ES-I3 (cell line): ENCODE measurements around the gene RBCK1.
"Not testable (repeated sequence)": the region's sequence is repeated elsewhere in the genome, so short reads cannot be mapped to it uniquely, and the experiment has no call there.

ENCODE experiments used
- H3K36me3 ChIP-seq: 2 replicates; pipeline ENCODE4 v1.6.1; 2013; ENCODE audit warnings: mild to moderate bottlenecking, low read length, control low read depth, moderate library complexity; ENCODE audit not compliant: insufficient read depth
- H3K4me1 ChIP-seq: 2 replicates; pipeline ENCODE4 v1.6.1; 2013; ENCODE audit warnings: mild to moderate bottlenecking, control low read depth, low read length; ENCODE audit not compliant: insufficient read depth
- H3K9ac ChIP-seq: 2 replicates; pipeline ENCODE4 v1.6.1; 2013; ENCODE audit warnings: low read depth, mild to moderate bottlenecking, low read length, moderate library complexity
- H3K9me3 ChIP-seq: 2 replicates; pipeline ENCODE4 v1.6.1; 2013; ENCODE audit warnings: mild to moderate bottlenecking, low read length, moderate library complexity; ENCODE audit not compliant: control insufficient read depth, insufficient read depth

The RBCK1 gene

DNA sequence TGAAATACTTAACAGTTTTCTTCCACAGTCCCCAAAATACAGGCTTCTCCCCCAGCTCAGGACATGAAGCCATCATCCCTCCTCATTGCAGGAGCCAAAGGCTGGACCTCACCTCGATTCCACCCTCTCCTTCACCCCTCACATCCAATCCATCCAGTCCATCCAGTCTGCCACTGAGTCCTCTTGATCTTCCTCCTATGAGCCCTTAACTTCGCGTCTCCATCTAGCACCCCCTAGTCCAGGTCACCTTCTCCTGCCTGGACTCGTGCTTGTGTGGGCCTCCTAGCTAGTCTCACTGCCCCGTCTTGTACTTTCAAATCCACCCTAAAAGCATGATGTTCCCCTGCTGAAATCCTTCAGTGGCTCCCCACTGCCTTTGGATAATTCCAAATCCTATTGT is 24.2 kb upstream of the RBCK1 start:
- Histone ChIP-seq H3K4me1 (no peaks in the 10 kb centered on the region; the same call in 1 of the 2 replicates), H3K9me3 (no peaks in the 10 kb centered on the region), H3K36me3 (peaks cover 11% of the 10 kb centered on the region; the same call in 1 of the 2 replicates), H3K9ac (no peak overlapping the region)

DNA sequence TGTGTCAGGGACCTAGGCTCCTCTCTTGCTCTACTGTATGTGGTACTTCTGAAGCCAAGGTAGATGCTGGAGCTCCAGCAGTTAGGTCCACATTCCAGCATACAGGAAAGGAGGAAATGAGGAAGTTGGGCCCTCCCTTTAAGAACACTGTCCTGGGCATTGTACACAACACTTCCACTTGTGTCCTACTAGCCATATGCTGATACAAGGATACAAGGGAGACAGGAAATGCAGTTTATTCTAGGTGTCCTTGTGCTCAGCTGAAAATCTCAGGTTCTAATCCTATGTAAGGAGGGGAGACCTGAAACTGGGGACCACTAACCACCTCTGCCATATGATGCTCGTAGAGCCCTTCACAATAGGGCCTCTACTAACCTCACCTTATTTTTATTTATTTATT is 23.4 kb upstream of the RBCK1 start:
- Histone ChIP-seq H3K9me3 (no peaks in the 10 kb centered on the region), H3K36me3 (peaks cover 12% of the 10 kb centered on the region; the same call in 1 of the 2 replicates), H3K4me1 (no peaks in the 10 kb centered on the region; the same call in 1 of the 2 replicates), H3K9ac (no peak overlapping the region)

DNA sequence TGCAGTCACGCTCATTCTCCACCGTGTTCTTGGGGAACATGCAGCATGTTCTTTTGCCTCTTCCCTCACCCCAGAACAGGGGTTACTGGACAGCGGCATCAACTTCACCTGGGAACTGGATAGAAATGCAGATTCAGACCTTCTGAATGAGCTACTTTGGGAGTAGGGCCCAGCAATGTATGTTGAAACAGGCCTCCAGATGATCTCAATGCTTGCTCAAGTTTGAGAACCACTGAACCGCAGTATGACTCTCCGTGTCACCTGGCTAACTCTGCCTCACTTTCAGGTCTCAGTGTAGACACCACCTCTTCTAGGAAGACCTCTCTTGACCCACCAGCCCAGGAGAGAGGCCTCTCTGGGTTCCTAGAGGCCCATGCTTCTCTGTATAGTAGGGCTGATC is 22.7 kb upstream of the RBCK1 start:
- no peaks in the 10 kb centered on the region; the same call in 1 of the 2 replicates for H3K4me1 ChIP-seq
- H3K9me3 ChIP-seq = no peaks in the 10 kb centered on the region
- H3K9ac ChIP-seq = no peak overlapping the region
- peaks cover 12% of the 10 kb centered on the region; the same call in 1 of the 2 replicates for H3K36me3 ChIP-seq

- not testable (repeated sequence) for H3K9me3 ChIP-seq, H3K4me1 ChIP-seq, H3K9ac ChIP-seq
- peaks cover 12% of the 10 kb centered on the region; the same call in 1 of the 2 replicates for H3K36me3 ChIP-seq
Observed at GRCh38 chr20:386634-387033, 21.5 kb upstream of the RBCK1 start.

GRCh38 chr20:387520-387919 is 20.6 kb upstream of the RBCK1 start:
- no peaks in the 10 kb centered on the region for H3K9me3 ChIP-seq
- peaks cover 17% of the 10 kb centered on the region; the same call in 1 of the 2 replicates for H3K36me3 ChIP-seq
- H3K9ac ChIP-seq = no peak overlapping the region
- H3K4me1 ChIP-seq = no peaks in the 10 kb centered on the region; the same call in 1 of the 2 replicates

DNA sequence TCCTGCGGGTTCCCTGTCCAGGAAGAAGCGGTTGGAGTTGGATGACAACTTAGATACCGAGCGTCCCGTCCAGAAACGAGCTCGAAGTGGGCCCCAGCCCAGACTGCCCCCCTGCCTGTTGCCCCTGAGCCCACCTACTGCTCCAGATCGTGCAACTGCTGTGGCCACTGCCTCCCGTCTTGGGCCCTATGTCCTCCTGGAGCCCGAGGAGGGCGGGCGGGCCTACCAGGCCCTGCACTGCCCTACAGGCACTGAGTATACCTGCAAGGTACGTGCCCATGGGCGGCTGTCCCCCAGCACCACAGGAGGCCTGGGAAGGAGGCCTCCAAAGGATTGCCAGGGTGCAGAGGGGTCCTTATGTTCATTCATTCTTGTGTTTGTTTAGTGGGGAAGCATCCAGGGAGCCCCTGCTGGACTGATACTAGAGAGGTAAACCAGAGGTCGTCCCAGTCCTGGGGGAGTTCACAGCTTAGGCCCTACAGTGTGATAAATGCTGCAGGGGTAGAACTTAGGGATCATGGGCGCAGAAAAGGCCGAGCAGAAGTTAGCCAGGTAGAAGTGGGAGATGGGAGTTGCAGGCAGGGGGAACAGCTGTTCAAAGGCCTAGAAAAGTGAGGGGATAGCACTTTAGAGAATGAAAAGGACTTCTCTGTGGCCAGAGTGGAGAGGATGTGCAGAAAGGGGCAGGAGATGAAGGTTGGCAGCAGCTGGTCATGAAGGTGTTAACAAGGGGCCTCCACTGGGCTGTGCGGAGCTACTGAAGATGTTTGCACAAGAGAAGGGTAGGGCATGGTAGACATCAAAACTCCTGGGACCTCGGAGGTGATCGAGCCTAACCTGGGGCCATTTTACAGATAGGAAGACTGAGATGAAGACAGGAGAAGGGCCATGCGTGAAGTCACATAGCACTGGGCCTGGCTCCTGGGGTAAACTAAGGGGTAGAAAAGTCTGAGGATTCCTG is 19.8 kb upstream of the RBCK1 start:
- Histone ChIP-seq H3K4me1 (no peaks in the 10 kb centered on the region), H3K9ac (no peak overlapping the region), H3K9me3 (no peaks in the 10 kb centered on the region), H3K36me3 (peaks cover 17% of the 10 kb centered on the region; the same call in 1 of the 2 replicates)

DNA sequence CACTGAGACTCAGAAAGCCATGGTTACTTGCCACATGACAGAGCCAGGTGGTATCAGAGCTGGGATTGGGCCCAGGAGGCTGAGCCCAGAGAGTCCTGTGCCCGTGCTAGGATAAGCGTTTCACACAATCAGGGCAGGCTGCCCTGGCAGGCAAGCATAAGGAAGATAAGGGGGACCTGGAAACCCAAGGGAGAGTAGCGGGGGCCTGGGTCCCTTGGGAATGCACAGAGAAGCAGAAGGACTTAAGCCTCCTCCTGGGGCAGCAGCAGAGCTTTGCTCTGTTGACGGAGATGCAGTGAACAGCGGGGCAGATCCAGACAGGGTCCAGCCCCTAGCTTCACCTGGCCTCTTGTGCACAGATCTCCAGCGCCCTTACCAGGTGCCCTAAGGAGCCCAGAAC is 18.9 kb upstream of the RBCK1 start:
- Histone ChIP-seq H3K36me3 (peaks cover 23% of the 10 kb centered on the region; the same call in 1 of the 2 replicates), H3K4me1 (no peaks in the 10 kb centered on the region)

GRCh38 chr20:391041-391711 is 16.9 kb upstream of the RBCK1 start:
- Histone ChIP-seq H3K36me3 (peaks cover 22% of the 10 kb centered on the region; the same call in 1 of the 2 replicates), H3K9ac (no peak overlapping the region), H3K4me1 (no peaks in the 10 kb centered on the region), H3K9me3 (no peaks in the 10 kb centered on the region)

More for the DNA sequence above, 18.9 kb upstream of the RBCK1 start:
- H3K9me3 ChIP-seq = no peaks in the 10 kb centered on the region
- no peak overlapping the region for H3K9ac ChIP-seq

DNA sequence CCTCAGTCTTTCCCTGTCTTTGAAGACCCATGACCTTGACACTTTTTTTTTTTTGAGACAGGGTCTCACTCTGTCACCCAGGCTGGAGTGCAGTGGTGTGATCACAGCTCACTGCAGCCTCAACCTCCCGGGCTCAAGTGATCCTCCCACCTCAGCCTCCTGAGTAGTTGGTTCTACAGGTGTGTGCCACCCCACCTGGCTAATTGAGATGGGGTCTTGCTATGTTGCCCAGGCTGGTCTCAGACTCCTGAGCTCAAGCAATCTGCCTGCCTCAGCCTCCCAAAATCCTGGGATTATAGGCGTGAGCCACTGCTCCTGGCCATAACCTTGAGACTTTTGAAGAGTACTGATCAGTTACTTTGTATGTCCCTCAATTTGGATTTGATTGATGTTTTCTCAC is 14.8 kb upstream of the RBCK1 start:
- H3K4me1 ChIP-seq, H3K9me3 ChIP-seq, H3K9ac ChIP-seq: not testable (repeated sequence)
- H3K36me3 ChIP-seq = peaks cover 29% of the 10 kb centered on the region; the same call in 1 of the 2 replicates

- peaks cover 9% of the 10 kb centered on the region for H3K4me1 ChIP-seq
- peaks cover 24% of the 10 kb centered on the region; the same call in 1 of the 2 replicates for H3K36me3 ChIP-seq
- no peak overlapping the region for H3K9ac ChIP-seq
- H3K9me3 ChIP-seq = no peaks in the 10 kb centered on the region
Observed at GRCh38 chr20:396252-396618, 11.9 kb upstream of the RBCK1 start.

- Histone ChIP-seq H3K9me3 (no peaks in the 10 kb centered on the region), H3K4me1 (peaks cover 9% of the 10 kb centered on the region), H3K9ac (no peak overlapping the region), H3K36me3 (peaks cover 23% of the 10 kb centered on the region; the same call in 1 of the 2 replicates)
Observed at GRCh38 chr20:396619-397431, 11.3 kb upstream of the RBCK1 start.

- no peaks in the 10 kb centered on the region for H3K9me3 ChIP-seq
- H3K4me1 ChIP-seq = peaks cover 9% of the 10 kb centered on the region
- peaks cover 19% of the 10 kb centered on the region; the same call in 1 of the 2 replicates for H3K36me3 ChIP-seq
- H3K9ac ChIP-seq = no peak overlapping the region
Observed at GRCh38 chr20:397432-398237, 10.5 kb upstream of the RBCK1 start.

DNA sequence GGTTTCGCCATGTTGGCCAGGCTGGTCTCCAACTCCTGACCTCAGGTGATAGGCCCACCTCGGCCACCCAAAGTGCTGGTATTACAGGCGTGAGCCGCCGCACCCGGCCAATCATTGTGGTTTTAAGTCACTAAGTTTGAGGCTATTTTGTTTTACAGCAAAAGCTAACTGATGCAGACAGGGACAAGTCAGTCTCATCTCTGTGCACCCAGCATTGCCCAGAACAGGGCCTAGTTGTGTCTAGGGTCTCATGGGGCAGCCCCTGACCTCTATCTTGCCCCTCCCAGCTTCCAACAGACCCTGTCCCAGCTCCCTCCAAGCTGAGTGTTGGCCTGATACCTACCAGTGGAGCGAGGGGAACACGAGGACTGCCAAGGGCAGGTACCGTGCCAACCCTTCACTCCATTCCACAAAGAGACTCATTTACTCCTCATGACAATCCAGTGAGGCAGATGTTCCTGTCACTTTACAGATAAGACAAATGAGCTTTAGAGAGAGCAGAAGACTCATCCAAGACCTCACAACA is 8.9 kb upstream of the RBCK1 start:
- Histone ChIP-seq H3K9ac (no peak overlapping the region), H3K36me3 (peaks cover 12% of the 10 kb centered on the region; the same call in 1 of the 2 replicates), H3K4me1 (peaks cover 9% of the 10 kb centered on the region)

More for the DNA sequence above, 8.9 kb upstream of the RBCK1 start:
- peaks cover 6% of the 10 kb centered on the region for H3K9me3 ChIP-seq
